ENCODE results near the gene SUGP2. TPM values are rescaled to one million over a fixed set of nuclear protein-coding genes. Genes with fewer than 3 reads are reported as not detected.

Gene SUGP2
- total RNA-seq, 1 donor from 2014 or later, result 68.2 TPM

DNA sequence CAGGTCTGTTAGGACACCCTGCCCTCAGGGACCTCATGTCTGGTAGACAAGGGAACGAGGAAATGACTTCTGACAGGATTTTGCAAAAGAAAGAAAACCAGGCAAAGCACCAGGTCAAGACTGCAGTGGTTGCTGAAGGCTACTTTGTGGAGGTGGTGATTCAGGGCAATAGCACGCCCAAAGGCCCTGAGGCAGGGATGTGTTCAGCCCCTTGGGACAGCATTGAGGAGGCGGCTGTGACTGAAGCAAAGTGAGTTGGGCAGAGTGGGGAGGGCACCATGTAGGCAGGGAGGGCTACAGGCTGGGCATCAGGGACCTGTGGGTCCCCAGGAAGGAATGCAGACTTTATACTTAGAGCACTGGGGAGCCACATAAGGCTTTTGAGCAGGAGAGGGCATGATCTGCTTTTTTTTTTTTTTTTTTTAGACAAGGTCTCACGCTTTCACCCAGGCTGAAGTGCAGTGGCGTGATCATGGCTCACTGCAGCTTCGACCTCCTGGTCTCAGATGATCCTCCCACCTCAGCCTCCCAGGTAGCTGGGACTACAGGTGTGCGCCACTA, 81.5 kb downstream of the SUGP2 start:
- no peaks in the 10 kb centered on the region for H3K4me1 ChIP-seq
- TF ChIP-seq, protein P1, sequence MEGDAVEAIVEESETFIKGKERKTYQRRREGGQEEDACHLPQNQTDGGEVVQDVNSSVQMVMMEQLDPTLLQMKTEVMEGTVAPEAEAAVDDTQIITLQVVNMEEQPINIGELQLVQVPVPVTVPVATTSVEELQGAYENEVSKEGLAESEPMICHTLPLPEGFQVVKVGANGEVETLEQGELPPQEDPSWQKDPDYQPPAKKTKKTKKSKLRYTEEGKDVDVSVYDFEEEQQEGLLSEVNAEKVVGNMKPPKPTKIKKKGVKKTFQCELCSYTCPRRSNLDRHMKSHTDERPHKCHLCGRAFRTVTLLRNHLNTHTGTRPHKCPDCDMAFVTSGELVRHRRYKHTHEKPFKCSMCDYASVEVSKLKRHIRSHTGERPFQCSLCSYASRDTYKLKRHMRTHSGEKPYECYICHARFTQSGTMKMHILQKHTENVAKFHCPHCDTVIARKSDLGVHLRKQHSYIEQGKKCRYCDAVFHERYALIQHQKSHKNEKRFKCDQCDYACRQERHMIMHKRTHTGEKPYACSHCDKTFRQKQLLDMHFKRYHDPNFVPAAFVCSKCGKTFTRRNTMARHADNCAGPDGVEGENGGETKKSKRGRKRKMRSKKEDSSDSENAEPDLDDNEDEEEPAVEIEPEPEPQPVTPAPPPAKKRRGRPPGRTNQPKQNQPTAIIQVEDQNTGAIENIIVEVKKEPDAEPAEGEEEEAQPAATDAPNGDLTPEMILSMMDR (IDR thresholded peaks at IDR 0.05; ENCODE audit: borderline replicate concordance), result no peak
- no peaks in the 10 kb centered on the region for H3K36me3 ChIP-seq
- no peak overlapping the region for H3K27ac ChIP-seq (replicated peaks)
- H3K4me3 ChIP-seq, result no peak overlapping the region
- no peak for DNase-seq
- no peaks in the 10 kb centered on the region for H3K27me3 ChIP-seq (ENCODE audit: low read depth)
- no peaks in the 10 kb centered on the region for H3K9me3 ChIP-seq (replicated peaks)
- intact Hi-C loops (cut with micrococcal nuclease), result no loop called here

DNA sequence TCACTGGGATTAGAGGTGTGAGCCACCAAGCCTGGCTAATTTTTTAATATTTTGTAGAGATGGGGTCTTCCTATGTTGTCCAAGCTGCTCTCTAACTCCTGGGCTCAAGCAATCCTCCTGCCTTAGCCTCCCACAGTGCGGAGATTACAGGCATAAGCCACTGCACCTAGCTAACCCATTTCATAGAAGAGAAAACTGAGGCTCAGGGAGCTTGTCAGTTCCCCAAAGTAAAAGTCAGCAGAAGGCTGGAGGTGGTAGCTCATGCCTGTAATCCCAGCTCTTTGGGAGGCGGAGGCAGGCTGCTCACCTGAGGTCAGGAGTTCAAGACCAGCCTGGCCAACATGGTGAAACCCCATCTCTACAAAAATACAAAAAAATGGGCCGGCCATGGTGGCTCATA, 83.5 kb downstream of the SUGP2 start:
- no peaks in the 10 kb centered on the region for H3K9me3 ChIP-seq (replicated peaks)
- no peak overlapping the region for H3K27ac ChIP-seq (replicated peaks)
- H3K4me3 ChIP-seq, result no peak overlapping the region
- DNase-seq, result no peak
- no peaks in the 10 kb centered on the region for H3K36me3 ChIP-seq
- no peaks in the 10 kb centered on the region for H3K27me3 ChIP-seq (ENCODE audit: low read depth)
- intact Hi-C loops (cut with micrococcal nuclease), result no loop called here
- TF ChIP-seq, protein P1 (IDR thresholded peaks at IDR 0.05; ENCODE audit: borderline replicate concordance), result no peak
- H3K4me1 ChIP-seq, result no peaks in the 10 kb centered on the region

DNA sequence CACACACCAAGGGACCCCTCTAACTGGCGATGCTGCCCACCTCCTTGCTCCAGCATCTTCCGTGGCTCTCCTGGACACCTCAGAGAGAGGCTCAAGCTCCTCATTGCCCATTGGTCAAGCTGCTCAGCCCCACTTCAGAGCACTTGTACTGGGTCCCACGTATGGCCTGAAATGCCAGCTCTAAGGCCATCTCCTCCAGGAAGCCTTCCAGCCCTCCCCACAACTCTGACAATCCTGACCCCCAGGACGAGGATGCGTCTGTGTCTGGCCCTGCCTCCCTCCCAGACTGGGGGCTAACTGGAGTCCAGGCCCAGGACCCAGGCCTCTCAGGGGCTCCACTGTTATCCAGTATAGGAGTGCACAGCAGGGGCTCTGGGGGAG, 84.4 kb downstream of the SUGP2 start:
- Histone ChIP-seq H3K9me3 (replicated peaks) (no peaks in the 10 kb centered on the region), H3K36me3 (no peaks in the 10 kb centered on the region), H3K4me1 (no peaks in the 10 kb centered on the region), H3K27me3 (ENCODE audit: low read depth) (no peaks in the 10 kb centered on the region), H3K4me3 (no peak overlapping the region), H3K27ac (replicated peaks) (no peak overlapping the region)
- DNase-seq, result no peak
- intact Hi-C loops (cut with micrococcal nuclease), result no loop called here
- TF ChIP-seq, protein P1 (IDR thresholded peaks at IDR 0.05; ENCODE audit: borderline replicate concordance), result no peak

DNA sequence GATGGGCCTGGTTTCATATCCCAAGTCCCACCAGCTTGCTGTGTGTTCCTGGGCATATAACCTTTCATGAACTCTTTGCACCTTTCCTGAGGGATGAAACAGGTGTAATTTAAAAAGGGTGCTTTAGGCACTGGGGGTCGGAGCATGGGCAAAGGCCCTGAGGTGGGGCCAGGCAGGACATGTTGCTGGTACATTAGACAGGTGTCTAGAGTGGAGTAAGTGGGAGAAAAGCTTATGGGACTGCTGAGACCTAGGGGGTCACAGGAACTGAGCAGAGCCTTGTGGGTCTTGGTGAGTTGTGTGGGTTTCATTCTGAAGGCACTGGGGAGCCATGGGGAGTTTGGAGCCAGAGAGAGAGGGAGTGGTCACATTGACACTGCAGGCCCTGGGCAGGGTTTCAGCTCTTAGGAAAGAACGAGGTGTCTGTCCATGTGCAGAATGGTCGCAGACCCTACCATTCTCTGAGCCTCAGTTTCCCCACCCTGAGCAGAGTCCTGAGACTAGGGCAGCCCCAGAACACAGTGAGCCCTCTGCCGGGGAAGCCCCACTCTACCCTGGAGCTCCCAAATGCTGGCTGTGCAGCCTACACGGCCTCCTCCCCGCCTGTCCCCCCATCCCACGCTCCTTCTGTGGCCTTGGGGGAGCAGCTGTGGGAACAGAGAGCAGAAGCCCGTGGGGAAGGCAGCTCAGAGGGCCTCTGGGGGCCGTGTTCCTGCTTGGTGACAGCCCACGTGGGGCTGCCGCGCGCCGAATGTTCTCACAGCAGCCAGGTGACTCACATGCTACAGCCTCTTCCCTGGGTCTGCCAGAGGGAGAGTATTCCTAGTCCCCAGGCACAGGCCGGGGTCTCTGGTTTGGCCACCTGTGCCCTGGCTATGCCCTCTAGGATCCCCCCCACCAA, 85.0 kb downstream of the SUGP2 start:
- Histone ChIP-seq H3K4me1 (no peaks in the 10 kb centered on the region), H3K27me3 (ENCODE audit: low read depth) (no peaks in the 10 kb centered on the region), H3K4me3 (no peak overlapping the region), H3K27ac (replicated peaks) (no peak overlapping the region), H3K36me3 (no peaks in the 10 kb centered on the region), H3K9me3 (replicated peaks) (no peaks in the 10 kb centered on the region)
- intact Hi-C loops (cut with micrococcal nuclease), result no loop called here
- TF ChIP-seq, protein P1 (IDR thresholded peaks at IDR 0.05; ENCODE audit: borderline replicate concordance), result no peak
- DNase-seq, result no peak

DNA sequence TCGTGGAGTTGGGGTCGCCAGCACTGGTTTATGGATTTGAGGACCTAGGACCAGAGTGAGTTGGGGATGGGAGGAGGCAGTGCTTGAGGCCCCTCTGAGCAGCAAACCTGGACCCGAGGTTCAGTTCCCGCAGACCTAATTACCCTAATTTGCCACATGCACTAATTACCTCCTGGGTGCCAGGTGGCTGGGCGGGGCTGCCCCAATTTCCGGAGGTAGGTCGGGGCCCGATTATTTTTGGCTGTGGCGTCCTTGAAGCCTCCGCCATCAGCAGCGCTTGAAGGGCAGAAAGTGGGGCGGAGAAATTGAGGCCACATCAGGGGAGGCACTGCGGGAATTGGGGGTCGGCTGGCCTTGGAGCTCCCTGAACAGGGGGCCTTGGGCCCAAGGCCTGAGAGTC, 86.4 kb downstream of the SUGP2 start:
- Histone ChIP-seq H3K9me3 (replicated peaks) (no peaks in the 10 kb centered on the region), H3K27me3 (ENCODE audit: low read depth) (no peaks in the 10 kb centered on the region), H3K4me3 (no peak overlapping the region), H3K4me1 (no peaks in the 10 kb centered on the region), H3K27ac (replicated peaks) (no peak overlapping the region), H3K36me3 (no peaks in the 10 kb centered on the region)
- TF ChIP-seq, protein P1 (IDR thresholded peaks at IDR 0.05; ENCODE audit: borderline replicate concordance), result no peak
- intact Hi-C loops (cut with micrococcal nuclease), result no loop called here
- no peak for DNase-seq
